K562 (cell line): ENCODE measurements around the gene IL1RN. TPM values are rescaled to one million over a fixed set of nuclear protein-coding genes. Genes with fewer than 3 reads are reported as not detected.

Source experiments
- ATAC-seq: fragments of 200-7000 bp; cut with Tn5 transposase; 3 replicates; pipeline ENCODE4 v1.9.1; 2020; ENCODE audit warnings: moderate library complexity
- BruUV-seq: library from RNA; stranded (reverse); fragments of 400-500 nt; replicated peaks from 2 replicates; lab custom pipeline; 2021; lab: Mats Ljungman, UMichigan
- CTCF ChIA-PET: fragments of 300-600 bp; formaldehyde crosslinking; extraction: SDS; loops from one replicate; lab custom pipeline; 2021; ENCODE audit warnings: low intra/inter-chr PET ratio; lab: Yijun Ruan, JAX
- POLR2A ChIA-PET: fragments of 300-600, 350-650 bp; sonication (Branson Sonifier 250); formaldehyde crosslinking; extraction: SDS; loops from one replicate; lab custom pipeline; 2021; ENCODE audit warnings: antibody characterized with exemption, inconsistent platforms; lab: Yijun Ruan, JAX
- DNase-seq, 4 experiments: peaks; one replicate each; pipeline versions ENCODE4 v3.0.0 to v3.0.0-alpha.2; 2011 to 2018; ENCODE audit warnings: low spot score in 3 of 4, mixed read lengths in 3 of 4; ENCODE audit errors: extremely low read depth in 1 of 4
- FAIRE-seq: peaks from 2 replicates; lab custom pipeline; 2011; peaks lifted over from hg19 to GRCh38; lab: Jason Lieb, UNC
- H2AFZ ChIP-seq: 2 replicates; pipeline ENCODE4 v1.6.0; 2011; ENCODE audit warnings: low read depth, low read length, control low read depth, inconsistent platforms
- H3K27ac ChIP-seq: fragments of 200-600 bp; 3 replicates; pipeline ENCODE4 v1.8.0; 2011; ENCODE audit warnings: low read depth, mild to moderate bottlenecking, control low read depth, inconsistent platforms, low read length, moderate library complexity, mixed read lengths; ENCODE audit errors: extremely low read depth
- H3K27me3 ChIP-seq, 2 experiments: fragments of 300-600 bp in 1 of 2; 2 replicates in 1 of 2; 3 replicates in 1 of 2; pipeline versions ENCODE4 v1.6.0 to v1.8.0; 2011; ENCODE audit warnings: inconsistent platforms in 2 of 2, low read length in 2 of 2, mild to moderate bottlenecking in 1 of 2, mixed read lengths in 1 of 2, moderate library complexity in 1 of 2; ENCODE audit not compliant: control insufficient read depth in 2 of 2, insufficient read depth in 2 of 2
- H3K36me3 ChIP-seq: fragments of 300-600 bp; 3 replicates; pipeline ENCODE4 v1.8.0; 2011; ENCODE audit warnings: mild to moderate bottlenecking, low read length, inconsistent platforms; ENCODE audit not compliant: control insufficient read depth, insufficient read depth
- H3K4me1 ChIP-seq, 2 experiments: fragments of 200-600 bp in 1 of 2; replicated peaks in 1 of 2; 2 replicates in 1 of 2; 3 replicates in 1 of 2; pipeline versions ENCODE4 v1.5.1 to v1.8.0; 2011; ENCODE audit warnings: inconsistent platforms in 2 of 2, low read length in 2 of 2, mild to moderate bottlenecking in 1 of 2, mixed read lengths in 1 of 2, moderate library complexity in 1 of 2; ENCODE audit not compliant: control insufficient read depth in 2 of 2, insufficient read depth in 2 of 2
- H3K4me2 ChIP-seq: 2 replicates; pipeline ENCODE4 v1.6.1; 2011; ENCODE audit warnings: low read length, control low read depth, inconsistent platforms, mixed read lengths; ENCODE audit not compliant: insufficient read depth
- H3K4me3 ChIP-seq: fragments of 200-600 bp; sonication (generic), shearing (Covaris generic); 2 replicates; pipeline ENCODE4 v1.5.1; 2016; ENCODE audit warnings: control low read depth, inconsistent platforms
- H3K79me2 ChIP-seq: fragments of 200-600 bp; 3 replicates; pipeline ENCODE4 v1.8.0; 2011; ENCODE audit warnings: low read length, inconsistent platforms; ENCODE audit not compliant: control insufficient read depth, insufficient read depth
- H3K9ac ChIP-seq, 2 experiments: 2 replicates each; pipeline versions ENCODE4 v1.6.0 to v1.6.1; 2011; ENCODE audit warnings: low read depth in 2 of 2, low read length in 2 of 2, control low read depth in 1 of 2, inconsistent platforms in 1 of 2, mild to moderate bottlenecking in 1 of 2, mixed read lengths in 1 of 2; ENCODE audit not compliant: insufficient read depth in 1 of 2
- H3K9me1 ChIP-seq: one replicate; pipeline ENCODE4 v1.6.0; 2011; ENCODE audit warnings: inconsistent platforms, mild to moderate bottlenecking, low read length, moderate library complexity; ENCODE audit not compliant: control insufficient read depth, insufficient read depth
- H3K9me3 ChIP-seq: replicated peaks from 2 replicates; pipeline ENCODE4 v1.5.1; 2011; ENCODE audit warnings: low read depth, low read length, inconsistent platforms; ENCODE audit not compliant: control insufficient read depth, insufficient read depth
- H4K20me1 ChIP-seq: replicated peaks from 2 replicates; pipeline ENCODE4 v1.6.1; 2011; ENCODE audit warnings: low read length, inconsistent platforms, mixed read lengths; ENCODE audit not compliant: control insufficient read depth, insufficient read depth
- HNRNPUL1 ChIP-seq: fragments of 200-400 bp; formaldehyde crosslinking; IDR thresholded peaks from 2 replicates; pipeline ENCODE4 v1.6.1; 2017; ENCODE audit warnings: low read length
- IRF2 ChIP-seq: sonication (generic); formaldehyde crosslinking; IDR thresholded peaks from 2 replicates; pipeline ENCODE4 v1.8.1; 2022; ENCODE audit warnings: mild to moderate bottlenecking, missing genetic modification reagents
- KAT7 ChIP-seq: sonication (generic); formaldehyde crosslinking; IDR thresholded peaks from 2 replicates; pipeline ENCODE4 v1.8.0; 2022; ENCODE audit warnings: missing genetic modification reagents, mild to moderate bottlenecking, borderline replicate concordance
- ZNF644 ChIP-seq: fragments of 200-800 bp; sonication (Bioruptor generic); IDR thresholded peaks from 2 replicates; pipeline ENCODE4 v1.6.1; 2016; ENCODE audit warnings: low read depth, missing genetic modification characterization, missing compliant biosample characterization
- whole genome bisulfite sequencing: fragments of 100-300 bp; shearing (Covaris generic); methylation state at CpG from one replicate; pipeline ENCODE4 v1.1.6; 2016; ENCODE audit warnings: low coverage, mixed read lengths; ENCODE audit not compliant: insufficient coverage; ENCODE audit errors: missing lambda C conversion rate; 5-methylcytosine and 5-hydroxymethylcytosine counted together
- in situ Hi-C: fragments of 300-500 bp; cut with MboI; formaldehyde crosslinking; loops from 4 replicates; pipeline ENCODE4 v1.15.0; 2018; ENCODE audit warnings: inconsistent platforms, mixed read lengths
- intact Hi-C: fragments of 100-400 bp; cut with micrococcal nuclease; formaldehyde crosslinking; loops from 2 replicates; pipeline ENCODE4 v1.14.2; 2022
- polyA plus RNA-seq, 8 experiments: library from polyadenylated mRNA; depleted of rRNA in 4 of 8; stranded (reverse) in 5 of 8; unstranded in 3 of 8; fragments of >200 nt; fragmentation: Nextera tagmentation in 2 of 8; fragmentation: Illumina TruSeq in 1 of 8; extraction: Ambion mirVana in 2 of 8; extraction: Trizol in 1 of 8; gene quantifications; 2 replicates each; pipeline versions ENCODE4 v1.2.1 to v1.2.3, GENCODE V29; 2011 to 2014; ENCODE audit warnings: inconsistent platforms in 1 of 8, missing spikeins in 1 of 8
- total RNA-seq, 7 experiments: library from RNA; depleted of rRNA in 6 of 7; stranded (reverse); fragments of >200 nt in 6 of 7; fragmentation: Illumina TruSeq in 2 of 7; extraction: Trizol in 2 of 7; gene quantifications; 2 replicates each; pipeline versions ENCODE4 v1.2.1 to v1.2.3, GENCODE V29; 2011 to 2021; ENCODE audit warnings: low replicate concordance in 1 of 7
- TF ChIP-seq, protein P1 (sequence below), 2 experiments: fragments of 250-450 bp in 1 of 2; fragments of 450-650 bp in 1 of 2; sonication (Bioruptor Pico) in 1 of 2; IDR thresholded peaks; 2 replicates each; pipeline versions ENCODE4 v1.6.1 to v1.8.0; 2016 to 2021; ENCODE audit warnings: mild to moderate bottlenecking in 2 of 2, moderate library complexity in 2 of 2, missing compliant biosample characterization in 1 of 2, missing genetic modification characterization in 1 of 2

IL1RN gene
- total and polyA plus RNA-seq, 9 of the 15 experiments (the other 6 are each of a cell fraction or from before 2014, with no cell fraction given): 0.13 TPM; not detected in 8

DNA sequence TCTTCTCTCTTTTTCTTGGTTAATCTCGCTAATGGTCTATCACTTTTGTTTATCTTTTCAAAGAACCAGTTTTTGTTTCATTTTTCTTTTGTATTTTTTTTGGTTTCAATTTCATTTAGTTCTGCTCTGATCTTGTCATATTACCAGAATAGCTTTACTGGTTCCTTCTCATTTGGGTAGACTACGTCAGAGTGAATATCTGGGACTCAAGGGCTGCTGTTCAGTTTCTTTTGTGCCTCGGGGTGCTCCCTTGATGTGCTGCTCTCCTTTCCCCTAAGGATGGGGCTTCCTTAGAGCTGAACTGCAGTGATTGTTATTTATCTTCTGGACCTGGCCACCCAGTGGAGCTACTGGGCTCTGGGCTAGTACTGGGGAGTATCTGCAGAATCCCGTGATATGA, 29.4 kb upstream of the IL1RN start:
- no TSS peak for BruUV-seq
- Histone ChIP-seq H3K4me1 (no peaks in the 10 kb centered on the region; a peak in 1 of 5 replicates), H3K4me3 (no peak overlapping the region), H3K9me3 (0 out of 2 replicates have a peak, but pooled peaks cover 2% of the 10 kb centered on the region), H3K79me2 (no peaks in the 10 kb centered on the region), H4K20me1 (no peaks in the 10 kb centered on the region), H3K9me1 (no peaks in the 10 kb centered on the region), H3K27me3 (peaks cover 16 to 32% of the 10 kb centered on the region in 2 experiments), H3K27ac (no peak overlapping the region), H2AFZ (no peak overlapping the region), H3K4me2 (no peak overlapping the region), H3K36me3 (no peaks in the 10 kb centered on the region), H3K9ac (no peak overlapping the region)
- WGBS: 3% methylated on average over 4 of the region's 4 CpGs
- intact Hi-C loops (no loop called here), in situ Hi-C loops (no loop called here)
- DNase-seq (no peak), FAIRE-seq (no peak), ATAC-seq (no peak)
- POLR2A ChIA-PET: no interaction called here
- CTCF ChIA-PET: no interaction called here
- TF ChIP-seq IRF2 (CRISPR knock-in tag): no peak

DNA sequence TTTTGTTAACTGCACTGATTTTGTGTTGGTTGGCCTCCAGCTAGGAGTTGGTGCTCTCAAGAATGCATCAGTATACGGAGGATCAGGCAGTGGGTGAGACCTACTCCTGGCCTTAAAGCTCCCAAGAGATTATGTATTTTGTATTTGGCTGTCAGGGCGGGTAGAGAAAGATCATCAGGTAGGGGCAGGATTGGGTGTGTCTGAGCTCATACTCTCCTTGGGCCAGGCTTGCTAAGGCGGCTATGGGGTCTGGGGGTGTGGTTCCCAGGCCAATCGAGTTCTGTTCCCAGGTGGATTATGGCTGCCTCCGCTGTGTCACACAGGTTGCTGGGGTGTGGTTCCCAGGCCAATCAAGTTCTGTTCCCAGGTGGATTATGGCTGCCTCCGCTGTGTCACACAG, 28.9 kb upstream of the IL1RN start:
- TF ChIP-seq, protein P1, sequence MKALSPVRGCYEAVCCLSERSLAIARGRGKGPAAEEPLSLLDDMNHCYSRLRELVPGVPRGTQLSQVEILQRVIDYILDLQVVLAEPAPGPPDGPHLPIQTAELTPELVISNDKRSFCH (CRISPR knock-in tag; IDR thresholded peaks at IDR 0.05): no peak
- TF ChIP-seq, protein P1 (tag; IDR thresholded peaks at IDR 0.05): no peak
- TF ChIP-seq ZNF644 (tag): no peak
- no peak for TF ChIP-seq HNRNPUL1
- TF ChIP-seq KAT7 (CRISPR knock-in tag): no peak
- Histone ChIP-seq H3K4me2 (no peak overlapping the region), H3K27ac (no peak overlapping the region), H3K36me3 (no peaks in the 10 kb centered on the region), H3K9me1 (no peaks in the 10 kb centered on the region), H3K9me3 (0 out of 2 replicates have a peak, but pooled peaks cover 2% of the 10 kb centered on the region), H4K20me1 (no peaks in the 10 kb centered on the region), H2AFZ (no peak overlapping the region), H3K79me2 (no peaks in the 10 kb centered on the region), H3K27me3 (peaks cover 16 to 31% of the 10 kb centered on the region in 2 experiments), H3K9ac (no peak overlapping the region), H3K4me3 (no peak overlapping the region), H3K4me1 (no peaks in the 10 kb centered on the region; a peak in 1 of 5 replicates)
- ChIA-PET POLR2A (interaction anchor here (0.6 kb wide), 1 partner anchor 136 kb away, joined by 3 read pairs; no protein-coding TSS in a partner anchor), CTCF (interaction anchor here (0.6 kb wide), 1 partner anchor 96 kb away, joined by 3 read pairs; no protein-coding TSS in a partner anchor)
- DNase-seq (no peak), FAIRE-seq (no peak), ATAC-seq (no peak)
- 4% methylated on average over 6 of the region's 6 CpGs for WGBS
- intact Hi-C loops: no loop called here
- BruUV-seq: no TSS peak
- in situ Hi-C loops: no loop called here
